GM18508 (cell line): ENCODE results near the gene TOR4A.

Experiments used
- ATAC-seq: cut with Tn5 transposase; IDR thresholded peaks from one replicate; pipeline ENCODE4 v1.9.1; 2021; ENCODE audit warnings: moderate number of reproducible peaks; ENCODE audit not compliant: insufficient read depth, unreplicated experiment

The TOR4A gene

GRCh38 chr9:137303893-137304382, 26.4 kb downstream of the TOR4A start:
- ATAC-seq = no peak

DNA sequence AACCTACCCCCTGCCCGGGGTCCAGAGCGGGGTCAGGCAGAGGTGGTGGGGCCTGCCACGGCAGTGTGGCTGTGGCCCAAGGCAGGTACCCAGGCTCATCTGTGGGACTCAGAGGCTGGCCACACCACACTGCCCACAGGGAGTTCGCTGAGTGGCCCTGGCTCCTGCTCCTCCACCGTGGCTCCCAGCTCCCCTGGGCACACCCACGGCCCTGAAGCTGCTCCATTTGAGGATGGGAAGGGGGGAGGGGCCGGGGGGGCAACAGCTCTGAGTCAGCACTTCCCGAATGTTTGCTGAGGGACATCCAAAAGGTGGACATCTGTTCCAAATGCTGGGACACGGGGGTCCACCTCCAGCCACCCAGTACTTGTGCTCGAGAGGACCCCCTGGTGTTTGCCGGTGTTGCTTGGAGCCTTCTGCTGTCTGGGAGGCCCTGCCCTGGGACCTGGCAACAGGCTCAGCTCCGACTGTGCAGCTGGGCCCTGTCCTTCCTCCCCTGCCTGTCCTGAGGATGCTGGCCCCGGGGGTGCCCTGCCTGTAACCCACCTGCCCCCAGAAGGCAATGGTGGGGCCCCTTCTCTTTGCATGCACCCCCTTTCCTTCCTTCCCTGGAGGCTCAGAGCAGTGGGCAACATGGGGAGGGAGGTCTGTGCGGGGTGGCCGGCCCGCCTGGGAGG, 27.0 kb downstream of the TOR4A start:
- ATAC-seq = no peak

DNA sequence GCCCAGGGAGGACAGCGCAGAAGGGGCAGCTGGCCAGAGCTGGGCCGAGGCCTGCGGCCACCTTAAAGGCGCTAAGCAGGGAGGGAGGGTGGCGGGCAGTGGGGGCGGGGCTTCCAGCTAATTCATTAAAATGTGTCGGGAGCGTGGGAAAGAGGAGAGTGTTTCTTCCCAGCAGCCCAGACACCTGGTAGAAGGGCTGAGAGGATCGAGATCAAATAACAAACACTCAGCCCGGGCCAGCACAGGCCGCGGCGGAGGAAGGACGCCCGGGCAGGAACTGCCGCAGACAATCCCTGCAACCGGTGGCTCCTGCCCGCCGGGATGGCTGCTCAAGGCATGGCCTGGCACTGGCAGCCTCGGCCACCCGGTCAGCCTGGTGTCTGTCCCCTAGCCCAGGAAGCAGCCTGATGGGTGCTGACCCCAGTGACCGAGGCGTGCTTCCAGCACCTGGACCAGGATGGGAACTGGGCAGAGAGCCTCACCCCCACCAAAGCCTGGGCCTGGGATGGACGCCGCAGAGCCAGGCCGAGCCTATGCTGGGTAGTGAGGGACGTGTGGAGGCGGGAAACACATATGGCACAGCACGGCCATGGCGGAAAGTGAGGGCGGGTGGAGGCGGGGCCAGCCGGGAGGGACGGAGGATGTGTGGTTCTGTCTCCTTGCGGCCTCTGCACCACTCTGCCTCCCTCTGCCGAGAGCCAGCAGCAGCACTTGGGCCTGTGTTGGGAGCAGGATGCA, 27.7 kb downstream of the TOR4A start:
- no peak for ATAC-seq

DNA sequence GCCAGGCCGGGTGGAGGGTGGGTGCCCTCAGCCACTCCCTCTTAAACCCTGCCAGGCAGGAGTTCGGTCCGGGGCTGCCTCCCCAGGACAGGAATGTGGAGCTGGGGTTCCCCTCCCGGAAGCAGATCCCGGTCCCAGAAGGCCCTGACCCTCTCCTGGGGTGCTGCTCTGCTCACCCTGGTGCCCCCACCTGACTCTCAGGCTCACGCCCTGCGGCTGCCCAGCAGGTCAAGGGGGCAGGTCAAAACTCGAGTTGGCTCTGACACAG, 28.2 kb downstream of the TOR4A start:
- ATAC-seq = no peak

- no peak for ATAC-seq
These were observed 28.7 kb downstream of the TOR4A start for GRCh38 chr9:137306066-137306849.

DNA sequence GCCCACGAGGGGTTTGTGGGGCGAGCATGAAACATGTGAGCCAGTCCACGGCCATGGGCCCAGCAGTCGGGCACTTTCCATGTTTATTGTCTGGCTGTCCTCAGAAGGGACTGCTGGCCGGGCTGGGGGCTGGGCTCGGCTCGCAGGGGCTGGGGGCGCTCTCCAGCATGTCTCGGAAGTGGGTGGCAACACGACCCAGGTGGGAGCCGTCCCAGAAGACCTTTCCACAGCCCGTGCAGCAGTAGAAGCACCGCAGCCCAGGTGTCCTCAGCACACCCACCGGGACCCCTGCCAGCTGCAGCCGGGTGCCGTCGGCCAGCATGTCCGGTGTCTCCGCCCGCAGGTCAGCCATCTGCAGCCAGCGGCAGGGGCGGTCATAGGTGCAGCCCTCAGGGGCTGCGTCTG, 29.3 kb downstream of the TOR4A start:
- ATAC-seq = no peak

GRCh38 chr9:137307255-137308056, 29.9 kb downstream of the TOR4A start:
- no peak for ATAC-seq

- no peak for ATAC-seq
These were observed 30.6 kb downstream of the TOR4A start for GRCh38 chr9:137308057-137308619.

- no peak for ATAC-seq
These were observed 32.1 kb downstream of the TOR4A start for GRCh38 chr9:137309368-137310188.

GRCh38 chr9:137310189-137311052, 32.9 kb downstream of the TOR4A start:
- no peak for ATAC-seq

GRCh38 chr9:137311171-137311985, 33.9 kb downstream of the TOR4A start:
- no peak for ATAC-seq

- no peak for ATAC-seq
These were observed 34.7 kb downstream of the TOR4A start for GRCh38 chr9:137311986-137312851.

DNA sequence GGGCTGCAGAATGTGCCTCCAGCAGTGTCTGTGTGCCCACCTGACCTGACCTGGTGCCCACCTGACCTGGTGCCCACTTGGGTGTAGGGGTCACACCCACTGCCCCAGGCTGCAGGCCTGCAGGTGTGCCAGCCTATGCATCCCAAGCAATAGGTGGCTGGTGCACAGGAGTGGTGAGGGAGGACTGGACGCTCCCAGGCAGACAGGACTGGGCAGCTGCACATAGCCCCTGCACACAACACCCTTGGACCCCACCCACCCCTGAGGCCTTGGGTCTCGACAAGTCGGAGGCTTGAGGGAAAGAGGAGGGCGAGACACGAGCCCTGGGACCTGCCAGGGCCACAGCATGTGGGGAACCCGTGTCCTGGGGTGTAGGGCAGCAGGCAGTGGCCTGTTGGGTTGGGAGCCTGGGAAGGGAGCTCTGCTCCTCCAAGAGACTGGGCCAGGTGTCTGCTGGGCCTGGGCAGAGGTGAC, 35.4 kb downstream of the TOR4A start:
- no peak for ATAC-seq

DNA sequence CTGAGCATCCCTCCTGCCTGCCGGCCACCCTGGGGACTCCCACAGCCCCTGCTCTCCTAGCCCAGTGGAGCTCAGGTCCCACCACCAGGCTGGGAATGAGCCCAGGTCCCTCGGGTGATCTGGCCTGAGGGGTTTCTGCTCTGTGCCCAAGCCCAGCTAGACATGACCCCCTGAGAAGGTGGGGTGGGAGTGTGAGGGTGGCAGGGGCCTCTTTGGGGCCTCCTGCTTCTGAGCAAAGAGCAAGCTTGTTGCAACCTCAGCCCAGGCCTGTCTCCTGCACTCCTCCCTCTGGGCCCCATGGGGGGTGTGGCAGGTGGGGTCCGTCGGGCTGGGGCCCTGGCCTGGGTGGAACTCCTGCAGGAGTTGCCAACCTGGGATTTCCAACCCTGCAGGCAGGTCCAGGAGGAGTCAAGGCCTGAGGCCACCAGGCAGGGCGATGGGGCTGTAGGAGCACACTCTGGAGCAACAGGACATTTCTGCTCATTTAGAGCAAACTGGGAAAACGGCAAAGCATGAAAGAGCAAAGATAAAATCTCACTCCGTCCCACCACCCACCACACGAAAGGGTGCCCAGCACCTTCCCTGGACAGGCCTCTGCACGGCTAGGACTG, 35.9 kb downstream of the TOR4A start:
- no peak for ATAC-seq

DNA sequence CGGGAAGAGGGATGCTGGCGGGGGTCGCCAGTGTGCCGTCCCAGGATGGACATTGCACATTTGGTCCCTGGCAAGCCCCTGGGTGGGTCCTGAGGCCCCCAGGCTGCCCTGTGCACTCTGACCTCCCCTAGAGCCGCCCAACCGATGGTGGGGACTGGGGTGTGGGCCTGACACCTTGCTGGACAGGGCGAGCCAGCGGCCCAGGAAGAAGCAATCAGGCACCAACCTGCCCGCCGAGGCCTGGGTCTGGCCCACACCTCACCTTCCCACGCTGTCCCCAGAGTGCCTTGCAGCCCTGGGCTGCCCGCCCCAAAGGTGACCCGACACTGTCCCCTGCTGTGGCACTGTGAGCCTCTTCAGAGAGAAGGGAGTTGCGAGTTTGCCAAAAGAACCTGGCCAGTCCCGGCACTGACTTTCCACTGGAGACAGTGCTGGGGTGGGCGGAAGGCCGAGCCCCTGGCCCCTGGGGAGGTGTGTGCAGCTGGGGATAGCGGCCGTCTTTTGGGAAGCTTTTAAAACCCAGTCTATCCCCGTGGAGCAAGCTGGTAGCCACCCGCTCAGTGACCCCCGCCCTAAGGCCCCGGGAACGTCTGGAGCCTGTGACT, 36.5 kb downstream of the TOR4A start:
- no peak for ATAC-seq
